Measurements from ENCODE around the gene HEXIM1.

GRCh38 chr17:45146592-45146889, 1.7 kb upstream of the HEXIM1 start:
- no peak for TF ChIP-seq CTCF (IDR thresholded peaks at IDR 0.05)
- TF ChIP-seq POLR2A (IDR thresholded peaks at IDR 0.05): no peak

Measured in heart left ventricle (tissue), 13 donors.